DOHH2 (cell line): ENCODE data around the gene KIRREL3.

Experiments
- H3F3A ChIP-seq: fragments of 200-600 bp; sonication (generic), shearing (Covaris generic); 2 replicates; pipeline ENCODE4 v1.6.0; 2016; ENCODE audit warnings: antibody characterized with exemption, mild to moderate bottlenecking; ENCODE audit not compliant: control insufficient read depth, insufficient read depth
- H3K27ac ChIP-seq: fragments of 200-600 bp; sonication (generic); 2 replicates; pipeline ENCODE4 v1.5.1; 2014; ENCODE audit warnings: low read depth, mild to moderate bottlenecking, low read length, moderate library complexity
- H3K27me3 ChIP-seq: fragments of 200-600 bp; sonication (generic); 2 replicates; pipeline ENCODE4 v1.6.1; 2014; ENCODE audit warnings: mild to moderate bottlenecking, low read length, mixed read lengths; ENCODE audit not compliant: control insufficient read depth
- H3K36me3 ChIP-seq: fragments of 200-600 bp; sonication (generic); 2 replicates; pipeline ENCODE4 v1.6.1; 2014; ENCODE audit warnings: mild to moderate bottlenecking, low read length, moderate library complexity, mixed read lengths; ENCODE audit not compliant: control insufficient read depth
- H3K4me1 ChIP-seq: fragments of 200-600 bp; sonication (generic); 2 replicates; pipeline ENCODE4 v1.6.1; 2014; ENCODE audit warnings: mild to moderate bottlenecking, low read length, mixed read lengths; ENCODE audit not compliant: control insufficient read depth
- H3K4me2 ChIP-seq: fragments of 200-600 bp; sonication (generic); 2 replicates; pipeline ENCODE4 v1.6.0; 2014; ENCODE audit warnings: mild to moderate bottlenecking, low read length, moderate library complexity
- H3K4me3 ChIP-seq: fragments of 200-600 bp; sonication (generic); 2 replicates; pipeline ENCODE4 v1.5.1; 2014; ENCODE audit warnings: mild to moderate bottlenecking, low read length, mixed read lengths
- H3K79me2 ChIP-seq: fragments of 200-600 bp; sonication (generic); 2 replicates; pipeline ENCODE4 v1.6.1; 2014; ENCODE audit warnings: mild to moderate bottlenecking, low read length, mixed read lengths; ENCODE audit not compliant: control insufficient read depth
- H3K9me2 ChIP-seq: fragments of 200-600 bp; sonication (generic); replicated peaks from 2 replicates; pipeline ENCODE4 v1.6.1; 2014; ENCODE audit warnings: mild to moderate bottlenecking, low read length, mixed read lengths; ENCODE audit not compliant: control insufficient read depth
- H3K9me3 ChIP-seq: fragments of 200-600 bp; sonication (generic); 2 replicates; pipeline ENCODE4 v1.6.1; 2014; ENCODE audit warnings: antibody characterized with exemption, low read length, mixed read lengths; ENCODE audit not compliant: control insufficient read depth, insufficient read depth
- H4K20me1 ChIP-seq: fragments of 200-600 bp; sonication (generic); 2 replicates; pipeline ENCODE4 v1.6.0; 2014; ENCODE audit warnings: low read depth, mild to moderate bottlenecking, antibody characterized with exemption, low read length, moderate library complexity; ENCODE audit not compliant: control insufficient read depth, insufficient read depth
- EZH2phosphoT487 ChIP-seq: fragments of 200-600 bp; sonication (generic); IDR thresholded peaks from 2 replicates; pipeline ENCODE4 v1.6.1; 2017; ENCODE audit warnings: borderline replicate concordance, mild to moderate bottlenecking, antibody characterized with exemption, low read length, moderate library complexity, mixed read lengths
- TF ChIP-seq, protein P1 (sequence below): fragments of 200-600 bp; sonication (generic); IDR thresholded peaks from one replicate; pipeline ENCODE4 v1.5.1; 2014; ENCODE audit warnings: antibody characterized with exemption, mild to moderate bottlenecking, low read depth, low read length; ENCODE audit not compliant: poor library complexity, severe bottlenecking

The KIRREL3 gene

DNA sequence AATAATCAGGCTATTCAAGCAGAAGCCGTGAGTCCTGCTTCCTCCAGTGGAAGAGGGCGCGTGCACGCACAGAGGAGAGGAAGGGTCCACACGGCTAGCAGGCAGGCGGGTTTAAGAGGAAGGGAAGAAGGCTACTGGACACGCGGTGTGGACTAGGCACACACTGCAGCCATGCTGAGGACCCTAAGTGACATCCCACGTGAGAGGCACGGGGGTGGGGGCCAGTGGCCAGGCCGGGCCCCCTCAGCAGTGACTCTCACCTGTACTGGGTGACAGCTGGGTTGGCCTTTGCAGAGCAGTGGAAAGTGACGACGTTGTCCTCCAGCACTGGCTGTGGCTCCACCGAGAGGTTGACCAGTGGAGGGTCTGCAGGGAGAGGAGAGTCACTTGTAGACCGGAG is 544.5 kb downstream of the KIRREL3 start:
- peaks cover 6% of the 10 kb centered on the region for H3F3A ChIP-seq
- H3K9me2 ChIP-seq = no peaks in the 10 kb centered on the region
- TF ChIP-seq, protein P1, sequence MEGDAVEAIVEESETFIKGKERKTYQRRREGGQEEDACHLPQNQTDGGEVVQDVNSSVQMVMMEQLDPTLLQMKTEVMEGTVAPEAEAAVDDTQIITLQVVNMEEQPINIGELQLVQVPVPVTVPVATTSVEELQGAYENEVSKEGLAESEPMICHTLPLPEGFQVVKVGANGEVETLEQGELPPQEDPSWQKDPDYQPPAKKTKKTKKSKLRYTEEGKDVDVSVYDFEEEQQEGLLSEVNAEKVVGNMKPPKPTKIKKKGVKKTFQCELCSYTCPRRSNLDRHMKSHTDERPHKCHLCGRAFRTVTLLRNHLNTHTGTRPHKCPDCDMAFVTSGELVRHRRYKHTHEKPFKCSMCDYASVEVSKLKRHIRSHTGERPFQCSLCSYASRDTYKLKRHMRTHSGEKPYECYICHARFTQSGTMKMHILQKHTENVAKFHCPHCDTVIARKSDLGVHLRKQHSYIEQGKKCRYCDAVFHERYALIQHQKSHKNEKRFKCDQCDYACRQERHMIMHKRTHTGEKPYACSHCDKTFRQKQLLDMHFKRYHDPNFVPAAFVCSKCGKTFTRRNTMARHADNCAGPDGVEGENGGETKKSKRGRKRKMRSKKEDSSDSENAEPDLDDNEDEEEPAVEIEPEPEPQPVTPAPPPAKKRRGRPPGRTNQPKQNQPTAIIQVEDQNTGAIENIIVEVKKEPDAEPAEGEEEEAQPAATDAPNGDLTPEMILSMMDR = no peak
- no peak for TF ChIP-seq EZH2phosphoT487
- H3K9me3 ChIP-seq = peaks cover 5% of the 10 kb centered on the region; the same call in 1 of the 2 replicates
- no peak overlapping the region for H3K4me3 ChIP-seq
- H3K27ac ChIP-seq = no peak overlapping the region
- no peak overlapping the region for H3K4me2 ChIP-seq
- H3K36me3 ChIP-seq = no peaks in the 10 kb centered on the region
- H4K20me1 ChIP-seq = no peaks in the 10 kb centered on the region
- no peaks in the 10 kb centered on the region for H3K4me1 ChIP-seq
- no peaks in the 10 kb centered on the region for H3K79me2 ChIP-seq
- H3K27me3 ChIP-seq = no peaks in the 10 kb centered on the region

DNA sequence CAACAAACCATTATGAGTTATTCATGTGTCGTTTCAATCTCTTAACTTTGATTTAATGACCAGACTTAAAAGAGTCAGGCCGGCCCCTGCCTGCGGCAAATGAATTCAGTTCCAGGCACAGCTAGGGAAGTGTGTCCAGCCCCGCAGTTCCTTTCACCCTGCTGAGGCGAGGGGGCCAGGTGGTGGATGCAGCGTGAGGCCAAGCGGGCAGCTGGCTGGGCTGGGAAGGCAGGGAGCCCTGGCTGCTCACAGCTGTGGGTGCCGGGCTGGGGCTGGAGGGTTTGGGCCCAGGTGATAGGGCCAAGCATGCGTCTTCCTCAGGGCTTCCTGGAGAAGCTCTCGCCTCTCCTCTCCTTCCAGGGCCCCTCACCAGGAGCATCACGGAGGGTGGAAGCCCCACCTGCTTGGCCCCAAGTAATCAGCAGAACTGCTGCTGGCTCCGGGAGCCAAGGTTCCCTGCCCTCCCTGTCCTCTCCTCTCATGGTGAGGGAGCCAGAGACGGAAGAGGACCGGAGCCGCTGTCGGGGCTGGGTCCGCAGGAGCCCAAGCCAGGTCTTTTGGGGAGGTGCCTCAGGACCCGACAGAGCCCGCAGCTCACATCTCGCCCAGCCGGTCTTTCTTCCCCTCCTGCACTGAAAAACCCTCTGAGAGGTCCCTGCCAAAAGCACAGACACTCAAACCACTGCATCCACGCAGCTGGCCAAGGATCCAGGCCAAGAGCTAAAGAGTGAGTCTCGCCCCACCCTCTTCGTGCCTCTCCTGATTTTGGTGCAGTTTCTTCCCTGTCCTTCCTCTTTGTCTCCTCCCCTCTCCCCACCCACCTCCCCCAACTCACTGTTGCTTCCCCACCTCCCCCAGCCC is 548.1 kb downstream of the KIRREL3 start:
- TF ChIP-seq EZH2phosphoT487 = no peak
- TF ChIP-seq, protein P1 = no peak
- Histone ChIP-seq H3K4me2 (no peak overlapping the region), H3K27me3 (no peaks in the 10 kb centered on the region), H3K9me2 (no peaks in the 10 kb centered on the region), H3K79me2 (no peaks in the 10 kb centered on the region), H3K27ac (no peak overlapping the region), H4K20me1 (no peaks in the 10 kb centered on the region), H3K36me3 (no peaks in the 10 kb centered on the region), H3K4me3 (no peak overlapping the region), H3K4me1 (no peaks in the 10 kb centered on the region), H3F3A (peaks cover 15% of the 10 kb centered on the region), H3K9me3 (peaks cover 20% of the 10 kb centered on the region; the same call in 1 of the 2 replicates)

DNA sequence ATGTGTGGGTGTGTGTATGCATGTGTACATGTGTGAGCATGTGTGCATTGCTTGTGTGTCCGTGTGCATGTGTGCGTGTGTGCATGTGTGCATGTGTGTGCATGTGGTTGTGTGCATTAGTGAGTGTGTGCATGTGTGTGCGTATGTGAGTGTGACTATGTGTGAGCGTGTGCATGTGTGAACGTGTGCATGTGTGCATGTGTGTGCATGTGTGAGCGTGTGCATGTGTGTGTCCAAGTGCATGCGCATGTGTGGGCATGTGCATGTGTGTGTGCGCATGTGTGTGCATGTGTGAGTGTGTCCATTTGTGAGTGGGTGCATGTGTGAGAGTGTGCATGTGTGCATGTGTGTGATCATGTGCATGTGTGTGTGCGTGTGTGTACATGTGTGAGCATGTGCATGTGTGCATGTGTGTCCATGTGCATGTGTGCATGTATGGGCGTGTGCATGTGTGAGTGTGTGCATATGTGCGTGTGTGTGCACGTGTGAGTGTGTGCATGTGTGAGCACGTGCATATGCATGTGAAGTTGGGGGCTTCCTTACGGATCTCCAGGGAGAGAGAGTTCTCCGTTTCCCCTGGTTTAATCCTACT is 549.3 kb downstream of the KIRREL3 start:
- no peak overlapping the region for H3K4me2 ChIP-seq
- no peaks in the 10 kb centered on the region for H3K36me3 ChIP-seq
- H3K4me1 ChIP-seq = no peaks in the 10 kb centered on the region
- H3K4me3 ChIP-seq = no peak overlapping the region
- TF ChIP-seq, protein P1 = no peak
- no peak for TF ChIP-seq EZH2phosphoT487
- no peaks in the 10 kb centered on the region for H3K9me2 ChIP-seq
- no peaks in the 10 kb centered on the region for H3K27me3 ChIP-seq
- no peaks in the 10 kb centered on the region for H4K20me1 ChIP-seq
- H3K9me3 ChIP-seq = peaks cover 20% of the 10 kb centered on the region; the same call in 1 of the 2 replicates
- no peak overlapping the region for H3K27ac ChIP-seq
- H3F3A ChIP-seq = peaks cover 15% of the 10 kb centered on the region
- no peaks in the 10 kb centered on the region for H3K79me2 ChIP-seq
